Ascending aorta (tissue), 2 donors: ENCODE measurements around the gene SQSTM1. TPM values are rescaled to one million over a fixed set of nuclear protein-coding genes. Genes with fewer than 3 reads are reported as not detected.
"Not testable (repeated sequence)": the region's sequence is repeated elsewhere in the genome, so short reads cannot be mapped to it uniquely, and the experiment has no call there.

Experiments used
- DNase-seq, 2 donors: peaks; one replicate each; pipeline ENCODE4 v3.0.0-alpha.2; 2019; ENCODE audit warnings: low spot score in 2 of 2
- H3K27ac ChIP-seq, 2 donors: fragments of 200-600 bp; sonication (generic); one replicate each; pipeline ENCODE4 v1.5.1; 2016 to 2017; ENCODE audit warnings: mild to moderate bottlenecking in 1 of 2
- H3K27me3 ChIP-seq: fragments of 200-600 bp; sonication (generic); one replicate; pipeline ENCODE4 v1.5.1; 2017
- H3K36me3 ChIP-seq, 2 donors: fragments of 200-600 bp; sonication (generic); one replicate each; pipeline ENCODE4 v1.5.1; 2016
- H3K4me1 ChIP-seq, 2 donors: fragments of 200-600 bp; sonication (generic); one replicate each; pipeline ENCODE4 v1.5.1; 2016 to 2017; ENCODE audit warnings: mild to moderate bottlenecking in 1 of 2
- H3K4me3 ChIP-seq, 2 donors: fragments of 200-600 bp; sonication (generic); one replicate each; pipeline ENCODE4 v1.5.1; 2016 to 2017; ENCODE audit warnings: mild to moderate bottlenecking in 1 of 2
- H3K9me3 ChIP-seq, 2 donors: fragments of 200-600 bp; sonication (generic); one replicate each; pipeline ENCODE4 v1.5.1; 2016
- CTCF ChIP-seq, 3 experiments: fragments of 200-600 bp in 2 of 3; fragments of 450-650 bp in 1 of 3; sonication (generic) in 2 of 3; IDR thresholded peaks; one replicate each; pipeline ENCODE4 v1.5.1; 2016 to 2019; ENCODE audit warnings: antibody characterized with exemption in 3 of 3, mild to moderate bottlenecking in 1 of 3, moderate library complexity in 1 of 3
- intact Hi-C: fragments of 100-400 bp; cut with DNase I; formaldehyde crosslinking; loops from one replicate; pipeline ENCODE4 v1.15.1; 2023
- total RNA-seq: library from RNA; depleted of rRNA; stranded (reverse); fragments of >200 nt; gene quantifications from one replicate; pipeline ENCODE4 v1.1.0, GENCODE V29; 2016

The SQSTM1 gene
- total RNA-seq, 1 donor from 2014 or later = 476 TPM

- DNase-seq = no peak
- intact Hi-C loops = no loop called here
- H3K9me3 ChIP-seq = no peaks in the 10 kb centered on the region
- no peak overlapping the region for H3K27ac ChIP-seq
- H3K4me3 ChIP-seq = no peak overlapping the region
- no peak for TF ChIP-seq CTCF (IDR thresholded peaks at IDR 0.05)
- peaks cover 0 to 10% of the 10 kb centered on the region in 2 donors for H3K4me1 ChIP-seq
- peaks cover 86 to 90% of the 10 kb centered on the region in 2 donors for H3K36me3 ChIP-seq
- H3K27me3 ChIP-seq = no peaks in the 10 kb centered on the region
These were observed 11.5 kb downstream of the SQSTM1 start for GRCh38 chr5:179832039-179832745.

- H3K4me1 ChIP-seq = peaks cover 0 to 4% of the 10 kb centered on the region in 2 donors
- intact Hi-C loops = no loop called here
- H3K27ac ChIP-seq = no peak overlapping the region
- H3K9me3 ChIP-seq = no peaks in the 10 kb centered on the region
- DNase-seq = no peak
- H3K27me3 ChIP-seq = no peaks in the 10 kb centered on the region
- peaks cover 86 to 90% of the 10 kb centered on the region in 2 donors for H3K36me3 ChIP-seq
- TF ChIP-seq CTCF (IDR thresholded peaks at IDR 0.05) = no peak
- H3K4me3 ChIP-seq = no peak overlapping the region
These were observed 12.5 kb downstream of the SQSTM1 start for GRCh38 chr5:179833056-179833708.

GRCh38 chr5:179833709-179834070, 13.0 kb downstream of the SQSTM1 start:
- Histone ChIP-seq H3K9me3 (no peaks in the 10 kb centered on the region), H3K27ac (no peak overlapping the region), H3K36me3 (peaks cover 86 to 90% of the 10 kb centered on the region in 2 donors), H3K4me3 (no peak overlapping the region), H3K4me1 (peaks cover 0 to 4% of the 10 kb centered on the region in 2 donors), H3K27me3 (no peaks in the 10 kb centered on the region)
- no peak for TF ChIP-seq CTCF (IDR thresholded peaks at IDR 0.05)
- DNase-seq = no peak
- intact Hi-C loops = no loop called here

GRCh38 chr5:179834120-179834519, 13.4 kb downstream of the SQSTM1 start:
- Histone ChIP-seq H3K36me3 (peaks cover 83 to 88% of the 10 kb centered on the region in 2 donors), H3K4me1 (peaks cover 0 to 2% of the 10 kb centered on the region in 2 donors), H3K4me3 (no peak overlapping the region), H3K27me3 (no peaks in the 10 kb centered on the region), H3K9me3 (no peaks in the 10 kb centered on the region), H3K27ac (no peak overlapping the region)
- DNase-seq = no peak
- intact Hi-C loops = no loop called here
- no peak for TF ChIP-seq CTCF (IDR thresholded peaks at IDR 0.05)

- peaks cover 82 to 87% of the 10 kb centered on the region in 2 donors for H3K36me3 ChIP-seq
- DNase-seq, H3K4me3 ChIP-seq, H3K27me3 ChIP-seq, intact Hi-C loops, H3K9me3 ChIP-seq, H3K4me1 ChIP-seq, H3K27ac ChIP-seq: not testable (repeated sequence)
These were observed 14.2 kb downstream of the SQSTM1 start for GRCh38 chr5:179834871-179835270.

- DNase-seq = no peak
- peaks cover 81 to 86% of the 10 kb centered on the region in 2 donors for H3K36me3 ChIP-seq
These were observed 15.7 kb downstream of the SQSTM1 start for GRCh38 chr5:179836225-179837019.

More at GRCh38 chr5:179836225-179837019, 15.7 kb downstream of the SQSTM1 start:
- intact Hi-C loops = no loop called here
- TF ChIP-seq CTCF (IDR thresholded peaks at IDR 0.05) = peak in 1 of 3 experiments; percentile 15
- H3K27me3 ChIP-seq = no peaks in the 10 kb centered on the region
- H3K9me3 ChIP-seq = no peaks in the 10 kb centered on the region
- H3K27ac ChIP-seq = peak overlapping the region in 1 of 2 donors; percentile 27
- no peak overlapping the region for H3K4me3 ChIP-seq
- no peaks in the 10 kb centered on the region for H3K4me1 ChIP-seq
